AG04450 (cell line): ENCODE data around the gene PRPF19. TPM values are rescaled to one million over a fixed set of nuclear protein-coding genes. Genes with fewer than 3 reads are reported as not detected.

Source experiments
- CTCF ChIA-PET: fragments of 300-600, 350-600 bp; formaldehyde crosslinking; extraction: SDS; loops from one replicate; lab custom pipeline; 2022; ENCODE audit warnings: antibody characterized with exemption, inconsistent platforms; lab: Charles Lee
- POLR2A ChIA-PET: fragments of 350-600 bp; formaldehyde crosslinking; extraction: SDS; loops from one replicate; lab custom pipeline; 2021; ENCODE audit warnings: antibody characterized with exemption, inconsistent platforms; lab: Yijun Ruan, JAX
- DNase-seq: peaks from one replicate; pipeline ENCODE4 v3.0.0-alpha.2; 2011; ENCODE audit warnings: low read depth, low spot score
- H3K27ac ChIP-seq: one replicate; pipeline ENCODE4 v1.5.1; 2012; ENCODE audit warnings: low read depth, low read length, control low read depth
- H3K27me3 ChIP-seq: one replicate; pipeline ENCODE4 v1.6.0; 2012; ENCODE audit warnings: low read length; ENCODE audit not compliant: control insufficient read depth, insufficient read depth
- H3K4me3 ChIP-seq: 2 replicates; pipeline ENCODE4 v1.5.1; 2011; ENCODE audit warnings: mild to moderate bottlenecking, low read depth, low read length, control low read depth
- H3K9me3 ChIP-seq: 2 replicates; pipeline ENCODE4 v1.5.1; 2012; ENCODE audit warnings: low read length; ENCODE audit not compliant: control insufficient read depth, insufficient read depth
- polyA plus RNA-seq: library from polyadenylated mRNA; depleted of rRNA; stranded (reverse); fragments of >200 nt; gene quantifications from 2 replicates; pipeline ENCODE4 v1.2.3, GENCODE V29; 2011
- TF ChIP-seq, protein P1 (sequence below): IDR thresholded peaks from 2 replicates; pipeline ENCODE4 v1.5.1; 2011; ENCODE audit warnings: low read depth, low read length, control low read depth, inconsistent platforms

The PRPF19 gene
- polyA plus RNA-seq, 1 experiment: 25.1 TPM

- CTCF ChIA-PET: interaction anchor here (0.8 to 1.3 kb wide), 2 partner anchors 40 to 52 kb away, joined by 3 read pairs; no protein-coding TSS in a partner anchor
- TF ChIP-seq, protein P1, sequence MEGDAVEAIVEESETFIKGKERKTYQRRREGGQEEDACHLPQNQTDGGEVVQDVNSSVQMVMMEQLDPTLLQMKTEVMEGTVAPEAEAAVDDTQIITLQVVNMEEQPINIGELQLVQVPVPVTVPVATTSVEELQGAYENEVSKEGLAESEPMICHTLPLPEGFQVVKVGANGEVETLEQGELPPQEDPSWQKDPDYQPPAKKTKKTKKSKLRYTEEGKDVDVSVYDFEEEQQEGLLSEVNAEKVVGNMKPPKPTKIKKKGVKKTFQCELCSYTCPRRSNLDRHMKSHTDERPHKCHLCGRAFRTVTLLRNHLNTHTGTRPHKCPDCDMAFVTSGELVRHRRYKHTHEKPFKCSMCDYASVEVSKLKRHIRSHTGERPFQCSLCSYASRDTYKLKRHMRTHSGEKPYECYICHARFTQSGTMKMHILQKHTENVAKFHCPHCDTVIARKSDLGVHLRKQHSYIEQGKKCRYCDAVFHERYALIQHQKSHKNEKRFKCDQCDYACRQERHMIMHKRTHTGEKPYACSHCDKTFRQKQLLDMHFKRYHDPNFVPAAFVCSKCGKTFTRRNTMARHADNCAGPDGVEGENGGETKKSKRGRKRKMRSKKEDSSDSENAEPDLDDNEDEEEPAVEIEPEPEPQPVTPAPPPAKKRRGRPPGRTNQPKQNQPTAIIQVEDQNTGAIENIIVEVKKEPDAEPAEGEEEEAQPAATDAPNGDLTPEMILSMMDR: no peak
- POLR2A ChIA-PET: no interaction called here
Observed at GRCh38 chr11:60847896-60848295, 58.5 kb downstream of the PRPF19 start.

GRCh38 chr11:60847281-60847680, 59.1 kb downstream of the PRPF19 start:
- H3K27me3 ChIP-seq: no peaks in the 10 kb centered on the region
- CTCF ChIA-PET: interaction anchor here (1.6 to 3.9 kb wide), 3 partner anchors 16 to 52 kb away, joined by 6 to 13 read pairs (median 12); no protein-coding TSS in a partner anchor
- POLR2A ChIA-PET: no interaction called here
- H3K27ac ChIP-seq: no peak overlapping the region
- H3K9me3 ChIP-seq: no peaks in the 10 kb centered on the region; the same call in 1 of the 2 replicates
- no peak for DNase-seq
- H3K4me3 ChIP-seq: no peak overlapping the region
- TF ChIP-seq, protein P1: no peak

More at GRCh38 chr11:60847896-60848295, 58.5 kb downstream of the PRPF19 start:
- Histone ChIP-seq H3K27me3 (no peaks in the 10 kb centered on the region), H3K9me3 (no peaks in the 10 kb centered on the region; the same call in 1 of the 2 replicates), H3K4me3 (no peak overlapping the region), H3K27ac (no peak overlapping the region)
- DNase-seq: no peak

- CTCF ChIA-PET: interaction anchor here (2.0 to 3.9 kb wide), 2 partner anchors 14 to 54 kb away, joined by 12 to 13 read pairs; no protein-coding TSS in a partner anchor
- POLR2A ChIA-PET: no interaction called here
- Histone ChIP-seq H3K27me3 (no peaks in the 10 kb centered on the region), H3K27ac (no peak overlapping the region), H3K9me3 (peaks cover 2% of the 10 kb centered on the region; the same call in 1 of the 2 replicates), H3K4me3 (no peak overlapping the region)
- TF ChIP-seq, protein P1: no peak
- no peak for DNase-seq
Observed at GRCh38 chr11:60845338-60845737, 61.0 kb downstream of the PRPF19 start.

DNA sequence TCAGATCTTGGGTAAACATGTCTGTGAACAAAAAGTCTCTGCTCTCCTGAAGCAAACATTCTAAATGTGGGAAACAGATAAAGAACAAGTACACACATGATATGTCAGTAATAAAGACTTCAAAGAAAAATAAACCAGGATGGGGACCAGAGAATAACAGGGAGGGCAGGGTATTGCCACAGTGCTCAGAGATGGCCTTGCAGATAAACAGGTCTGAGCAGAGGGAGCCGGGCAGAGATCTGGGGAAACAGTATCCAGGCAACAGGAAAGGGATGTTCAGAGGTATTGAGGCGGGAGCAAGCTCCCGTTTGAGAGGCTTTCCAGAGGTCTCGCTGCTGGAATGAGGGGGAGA, 61.5 kb downstream of the PRPF19 start:
- Histone ChIP-seq H3K27ac (no peak overlapping the region), H3K4me3 (no peak overlapping the region), H3K27me3 (no peaks in the 10 kb centered on the region), H3K9me3 (peaks cover 2% of the 10 kb centered on the region; the same call in 1 of the 2 replicates)
- ChIA-PET POLR2A (no interaction called here), CTCF (interaction anchor here (0.5 to 3.9 kb wide), 2 partner anchors 54 to 70 kb away, joined by 3 to 12 read pairs; no protein-coding TSS in a partner anchor)
- DNase-seq: no peak
- TF ChIP-seq, protein P1: no peak

DNA sequence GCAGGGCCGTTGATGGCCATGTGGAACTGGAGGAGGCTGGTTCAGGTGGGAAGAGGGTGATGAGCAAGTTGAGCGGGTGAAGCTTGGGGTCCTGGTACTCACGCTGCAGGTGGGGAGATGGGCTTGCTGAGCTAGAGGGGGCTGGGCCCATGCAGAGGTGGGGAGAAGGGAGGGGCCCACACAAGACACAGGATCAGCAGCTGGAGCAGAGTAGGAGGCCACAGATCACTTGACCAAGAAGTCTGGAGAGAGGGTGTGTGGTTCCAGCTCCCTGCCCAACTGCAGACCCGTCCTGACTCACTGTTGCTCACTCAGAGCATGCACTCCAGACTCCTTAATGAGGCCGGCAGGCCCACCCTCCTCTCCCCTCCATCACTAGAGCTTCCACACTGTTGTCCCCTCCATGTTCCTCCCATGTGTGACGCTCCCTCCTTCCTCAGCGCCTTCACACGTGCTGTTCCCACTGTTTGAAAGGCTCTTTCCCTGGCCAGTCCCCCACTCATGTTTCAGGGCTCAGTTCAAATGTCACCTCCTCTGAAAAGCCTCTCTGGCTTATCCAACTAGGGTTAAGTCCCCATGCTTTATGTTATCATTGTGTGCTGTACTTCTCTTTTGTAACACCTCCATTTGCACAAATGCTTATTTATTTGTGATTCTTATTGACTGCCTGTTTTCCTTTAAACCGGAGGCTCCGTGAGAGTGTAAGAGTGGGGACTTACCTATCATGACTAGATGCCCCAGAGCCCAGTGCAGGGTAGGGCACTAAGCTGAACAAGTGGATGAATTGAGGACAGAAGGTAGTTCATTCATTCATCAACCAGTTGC, 62.1 kb downstream of the PRPF19 start:
- Histone ChIP-seq H3K9me3 (peaks cover 2% of the 10 kb centered on the region; the same call in 1 of the 2 replicates), H3K27ac (no peak overlapping the region), H3K27me3 (no peaks in the 10 kb centered on the region), H3K4me3 (peak overlapping the region; percentile 89)
- POLR2A ChIA-PET: no interaction called here
- TF ChIP-seq, protein P1: no peak
- CTCF ChIA-PET: interaction anchor here (0.5 to 3.9 kb wide), 3 partner anchors 13 to 69 kb away, joined by 3 to 12 read pairs (median 3); no protein-coding TSS in a partner anchor
- DNase-seq: no peak
